OCI-LY7 (cell line): ENCODE data around the gene STX4. TPM values are rescaled to one million over a fixed set of nuclear protein-coding genes. Genes with fewer than 3 reads are reported as not detected.

ENCODE experiments used
- BruUV-seq: library from RNA; stranded (reverse); fragments of 400-500 nt; replicated peaks from 2 replicates; lab custom pipeline; 2021; lab: Mats Ljungman, UMichigan
- CTCF ChIA-PET: fragments of 300-600 bp; sonication (Branson Sonifier 250); formaldehyde crosslinking; loops from one replicate; lab custom pipeline; 2022; ENCODE audit warnings: antibody characterized with exemption; ENCODE audit not compliant: unreplicated experiment; lab: Charles Lee
- POLR2A ChIA-PET: fragments of 300-600 bp; sonication (Branson Sonifier 250); formaldehyde crosslinking; loops from one replicate; lab custom pipeline; 2022; ENCODE audit warnings: antibody characterized with exemption; lab: Charles Lee
- DNase-seq: peaks from one replicate; pipeline ENCODE4 v3.0.0-alpha.2; 2015; ENCODE audit warnings: low spot score
- H2AFZ ChIP-seq: fragments of 200-600 bp; sonication (generic), shearing (Covaris generic); 2 replicates; pipeline ENCODE4 v1.6.1; 2014; ENCODE audit warnings: mild to moderate bottlenecking, antibody characterized with exemption, low read length, moderate library complexity
- H3K27ac ChIP-seq: fragments of 200-600 bp; sonication (generic); 2 replicates; pipeline ENCODE4 v1.5.1; 2014; ENCODE audit warnings: mixed run types, low read depth, mild to moderate bottlenecking, moderate library complexity, low read length, inconsistent platforms; ENCODE audit not compliant: poor library complexity, severe bottlenecking
- H3K36me3 ChIP-seq: fragments of 200-600 bp; sonication (generic); 2 replicates; pipeline ENCODE4 v1.6.1; 2014; ENCODE audit warnings: mild to moderate bottlenecking, antibody characterized with exemption, low read length, moderate library complexity, mixed read lengths; ENCODE audit not compliant: insufficient read depth
- H3K4me1 ChIP-seq: fragments of 200-600 bp; sonication (generic); 2 replicates; pipeline ENCODE4 v1.5.1; 2014; ENCODE audit warnings: mild to moderate bottlenecking, low read length; ENCODE audit not compliant: insufficient read depth, poor library complexity, severe bottlenecking
- H3K4me2 ChIP-seq: fragments of 200-600 bp; sonication (generic); 2 replicates; pipeline ENCODE4 v1.6.1; 2014; ENCODE audit warnings: mild to moderate bottlenecking, low read length
- H3K4me3 ChIP-seq: fragments of 200-600 bp; sonication (generic); 2 replicates; pipeline ENCODE4 v1.5.1; 2014; ENCODE audit warnings: mild to moderate bottlenecking, low read depth, low read length; ENCODE audit not compliant: poor library complexity, severe bottlenecking
- H3K79me2 ChIP-seq: fragments of 200-600 bp; sonication (generic); 2 replicates; pipeline ENCODE4 v1.6.1; 2016; ENCODE audit warnings: low read depth, mild to moderate bottlenecking, low read length, moderate library complexity, mixed read lengths; ENCODE audit not compliant: insufficient read depth
- H3K9me2 ChIP-seq: fragments of 200-600 bp; sonication (generic); 2 replicates; pipeline ENCODE4 v1.6.1; 2016; ENCODE audit warnings: mild to moderate bottlenecking, low read length, mixed read lengths; ENCODE audit not compliant: insufficient read depth
- H3K9me3 ChIP-seq: fragments of 200-600 bp; sonication (generic); 2 replicates; pipeline ENCODE4 v1.6.1; 2014; ENCODE audit warnings: mild to moderate bottlenecking, mixed run types, low read length, mixed read lengths
- H4K20me1 ChIP-seq: fragments of 200-600 bp; sonication (generic); 2 replicates; pipeline ENCODE4 v1.6.1; 2014; ENCODE audit warnings: mild to moderate bottlenecking, antibody characterized with exemption, low read length, moderate library complexity, mixed read lengths; ENCODE audit not compliant: insufficient read depth
- CTCF ChIP-seq: fragments of 200-600 bp; sonication (generic); conservative IDR thresholded peaks from 2 replicates; pipeline ENCODE4 v1.5.1; 2014; ENCODE audit warnings: mild to moderate bottlenecking, antibody characterized with exemption, low read length, moderate library complexity, mixed read lengths
- EZH2phosphoT487 ChIP-seq: fragments of 200-600 bp; sonication (generic); IDR thresholded peaks from 2 replicates; pipeline ENCODE4 v1.6.1; 2018; ENCODE audit warnings: low read depth, borderline replicate concordance, mild to moderate bottlenecking, mixed run types, antibody characterized with exemption, low read length, moderate library complexity, mixed read lengths
- intact Hi-C: fragments of 100-400 bp; cut with micrococcal nuclease; formaldehyde crosslinking; loops from one replicate; pipeline ENCODE4 v1.10.0; 2022; ENCODE audit not compliant: unreplicated experiment
- total RNA-seq, 2 experiments: library from RNA; depleted of rRNA in 1 of 2; stranded (reverse); fragments of >200 nt in 1 of 2; shearing (Covaris generic) in 1 of 2; gene quantifications; 2 replicates each; pipeline ENCODE4 v1.2.3, GENCODE V29; 2014 to 2022

The STX4 gene
- total RNA-seq, 2 experiments from 2014 or later = 16.6 to 40.5 TPM

- H3K9me2 ChIP-seq = no peaks in the 10 kb centered on the region
- H2AFZ ChIP-seq = no peak overlapping the region
- H3K27ac ChIP-seq = no peak overlapping the region
- intact Hi-C loops = loop anchor here (5.0 to 10.0 kb wide), 2 partner anchors 308 to 456 kb away; partner anchors contain the start of gene ZNF843
- H3K79me2 ChIP-seq = no peaks in the 10 kb centered on the region
- no peaks in the 10 kb centered on the region for H4K20me1 ChIP-seq
- H3K4me2 ChIP-seq = no peak overlapping the region
- no TSS peak for BruUV-seq
- H3K4me3 ChIP-seq = no peak overlapping the region
- no peaks in the 10 kb centered on the region for H3K9me3 ChIP-seq
- no peaks in the 10 kb centered on the region for H3K4me1 ChIP-seq
- CTCF ChIA-PET = no interaction called here
- DNase-seq = no peak
- H3K36me3 ChIP-seq = peaks cover 50% of the 10 kb centered on the region
- TF ChIP-seq EZH2phosphoT487 = no peak
- no peak for TF ChIP-seq CTCF
- POLR2A ChIA-PET = no interaction called here
These were observed 47.0 kb upstream of the STX4 start for GRCh38 chr16:30986129-30986991.

GRCh38 chr16:30987581-30988190 is 45.7 kb upstream of the STX4 start:
- peaks cover 40% of the 10 kb centered on the region for H3K36me3 ChIP-seq
- no peaks in the 10 kb centered on the region for H4K20me1 ChIP-seq
- no peak overlapping the region for H3K4me2 ChIP-seq
- no TSS peak for BruUV-seq
- DNase-seq = no peak
- H3K9me3 ChIP-seq = no peaks in the 10 kb centered on the region
- H3K4me3 ChIP-seq = no peak overlapping the region
- H3K27ac ChIP-seq = no peak overlapping the region
- no peak overlapping the region for H2AFZ ChIP-seq
- no peaks in the 10 kb centered on the region for H3K9me2 ChIP-seq
- ChIA-PET CTCF (no interaction called here), POLR2A (no interaction called here)
- no peaks in the 10 kb centered on the region for H3K79me2 ChIP-seq
- intact Hi-C loops = loop anchor here (5.0 to 10.0 kb wide), 2 partner anchors 307 to 455 kb away; partner anchors contain the start of gene ZNF843
- H3K4me1 ChIP-seq = no peaks in the 10 kb centered on the region
- TF ChIP-seq EZH2phosphoT487 (no peak), CTCF (no peak)
